ENCODE results near the gene SLC25A40.

Gene SLC25A40

DNA sequence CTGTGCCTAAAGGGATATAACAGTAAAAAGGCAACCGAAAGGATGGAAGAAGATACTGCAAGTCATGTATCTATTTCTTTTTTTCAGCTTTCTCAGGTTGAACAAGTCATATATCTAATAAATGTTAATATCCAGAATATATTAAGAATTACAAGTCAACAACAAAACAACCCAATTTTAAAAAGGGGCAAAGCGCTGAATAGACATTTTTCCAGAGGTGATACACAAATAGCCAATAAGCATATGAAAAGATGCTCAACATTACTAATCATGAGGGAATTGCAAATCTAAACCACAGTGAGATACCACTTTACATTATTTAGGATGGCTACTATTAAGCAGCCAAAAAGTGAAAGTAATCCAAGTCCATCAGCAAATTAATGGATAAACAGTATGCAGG lies 23.1 kb upstream of the SLC25A40 start:
- H3K4me3 ChIP-seq (replicated peaks; ENCODE audit: low read depth, low read length): no peak overlapping the region
- DNase-seq (ENCODE audit: low read depth): no peak
- TF ChIP-seq, protein P1, sequence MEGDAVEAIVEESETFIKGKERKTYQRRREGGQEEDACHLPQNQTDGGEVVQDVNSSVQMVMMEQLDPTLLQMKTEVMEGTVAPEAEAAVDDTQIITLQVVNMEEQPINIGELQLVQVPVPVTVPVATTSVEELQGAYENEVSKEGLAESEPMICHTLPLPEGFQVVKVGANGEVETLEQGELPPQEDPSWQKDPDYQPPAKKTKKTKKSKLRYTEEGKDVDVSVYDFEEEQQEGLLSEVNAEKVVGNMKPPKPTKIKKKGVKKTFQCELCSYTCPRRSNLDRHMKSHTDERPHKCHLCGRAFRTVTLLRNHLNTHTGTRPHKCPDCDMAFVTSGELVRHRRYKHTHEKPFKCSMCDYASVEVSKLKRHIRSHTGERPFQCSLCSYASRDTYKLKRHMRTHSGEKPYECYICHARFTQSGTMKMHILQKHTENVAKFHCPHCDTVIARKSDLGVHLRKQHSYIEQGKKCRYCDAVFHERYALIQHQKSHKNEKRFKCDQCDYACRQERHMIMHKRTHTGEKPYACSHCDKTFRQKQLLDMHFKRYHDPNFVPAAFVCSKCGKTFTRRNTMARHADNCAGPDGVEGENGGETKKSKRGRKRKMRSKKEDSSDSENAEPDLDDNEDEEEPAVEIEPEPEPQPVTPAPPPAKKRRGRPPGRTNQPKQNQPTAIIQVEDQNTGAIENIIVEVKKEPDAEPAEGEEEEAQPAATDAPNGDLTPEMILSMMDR (IDR thresholded peaks at IDR 0.05; ENCODE audit: low read length, missing control alignments): no peak

DNA sequence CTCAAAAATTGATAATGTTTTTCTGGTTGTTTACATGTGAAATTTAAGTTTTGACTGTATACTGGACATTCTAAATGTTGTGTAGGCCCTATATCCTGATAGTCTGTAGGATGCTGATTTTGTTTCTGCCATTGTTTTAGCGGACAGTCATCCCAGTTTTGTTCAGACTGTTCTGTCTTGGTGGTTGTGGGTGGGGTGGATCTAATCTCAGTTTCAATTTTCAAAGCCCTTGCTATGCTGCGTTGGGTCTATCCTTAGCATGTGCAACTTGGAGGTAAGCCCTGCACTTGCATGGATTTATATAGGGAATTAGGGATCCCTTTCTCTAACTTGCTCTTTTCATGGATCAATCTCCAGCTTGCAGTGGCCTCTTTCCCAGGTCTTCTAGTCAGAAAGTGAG lies 19.2 kb upstream of the SLC25A40 start:
- TF ChIP-seq, protein P1 (IDR thresholded peaks at IDR 0.05; ENCODE audit: low read length, missing control alignments): no peak
- no peak for DNase-seq (ENCODE audit: low read depth)
- no peak overlapping the region for H3K4me3 ChIP-seq (replicated peaks; ENCODE audit: low read depth, low read length)

DNA sequence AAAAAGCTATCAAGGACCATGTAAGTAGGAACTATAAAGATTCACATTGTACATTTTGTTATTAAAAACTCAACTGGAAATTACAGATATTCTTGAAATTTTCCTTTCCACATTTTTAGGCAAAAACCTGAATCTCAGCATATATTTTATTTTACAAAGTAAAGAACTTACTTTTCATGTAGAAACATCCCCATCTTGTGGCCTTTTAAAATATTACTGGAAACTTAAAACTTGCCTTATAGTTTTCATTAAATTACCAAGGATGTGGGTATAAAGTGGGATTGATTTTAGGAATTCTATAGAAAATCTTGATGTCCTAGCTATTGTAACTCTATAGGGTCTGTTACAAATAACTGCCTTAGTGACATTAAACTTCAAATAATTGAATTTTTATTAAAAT lies 10.7 kb upstream of the SLC25A40 start:
- TF ChIP-seq, protein P1 (IDR thresholded peaks at IDR 0.05; ENCODE audit: low read length, missing control alignments): peak; percentile 39
- H3K4me3 ChIP-seq (replicated peaks; ENCODE audit: low read depth, low read length): no peak overlapping the region
- DNase-seq (ENCODE audit: low read depth): peak; percentile 72

DNA sequence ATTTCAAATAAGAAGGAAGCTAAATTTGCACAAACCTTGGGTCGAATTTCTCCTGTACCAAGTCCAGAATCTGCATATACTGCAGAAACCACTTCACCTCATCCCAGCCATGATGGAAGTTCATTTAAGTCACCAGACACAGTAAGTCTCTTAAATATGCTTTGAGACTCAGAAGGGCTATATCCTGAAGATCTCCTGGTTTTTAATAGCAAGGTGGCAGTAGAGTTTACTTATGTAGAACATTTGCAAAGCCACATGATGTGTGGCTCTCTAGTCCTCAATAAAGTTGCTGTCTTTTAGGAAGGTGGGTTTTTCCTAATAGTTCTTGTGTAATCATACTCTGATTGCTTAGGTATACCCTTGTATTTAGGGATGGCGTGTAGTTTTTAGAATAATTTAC lies 8.9 kb upstream of the SLC25A40 start:
- TF ChIP-seq, protein P1 (IDR thresholded peaks at IDR 0.05; ENCODE audit: low read length, missing control alignments): no peak
- no peak overlapping the region for H3K4me3 ChIP-seq (replicated peaks; ENCODE audit: low read depth, low read length)
- no peak for DNase-seq (ENCODE audit: low read depth)

- DNase-seq (ENCODE audit: low read depth): no peak
- TF ChIP-seq, protein P1 (IDR thresholded peaks at IDR 0.05; ENCODE audit: low read length, missing control alignments): no peak
These were observed 6.2 kb upstream of the SLC25A40 start for GRCh38 chr7:87882151-87882937.

DNA sequence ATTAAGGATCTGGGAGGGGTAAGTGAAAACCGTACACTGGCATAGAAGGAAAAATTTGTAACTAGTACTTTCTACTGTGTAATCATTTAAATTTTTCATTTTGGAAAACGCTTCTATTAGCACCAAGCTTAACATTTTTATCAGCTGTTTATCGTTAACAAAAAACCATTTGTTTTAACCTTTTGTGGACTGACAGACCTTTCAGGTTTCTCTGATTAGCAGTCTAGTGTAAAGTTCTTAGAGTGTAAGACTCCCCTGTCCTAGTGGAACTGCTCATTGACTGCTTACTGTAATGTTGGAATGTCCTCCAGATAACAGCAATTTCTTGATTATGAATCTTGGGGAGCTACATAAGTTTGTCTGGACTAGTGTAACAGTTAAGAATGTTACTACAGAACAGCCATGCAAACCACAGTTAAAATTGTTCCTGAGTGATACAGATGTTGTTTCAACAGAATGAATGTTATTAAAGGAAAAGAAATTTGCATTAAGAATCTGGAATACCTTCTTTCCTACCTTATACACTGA lies 2.1 kb upstream of the SLC25A40 start:
- TF ChIP-seq, protein P1 (IDR thresholded peaks at IDR 0.05; ENCODE audit: low read length, missing control alignments): no peak
- peak overlapping the region; percentile 81 for H3K4me3 ChIP-seq (replicated peaks; ENCODE audit: low read depth, low read length)
- peak; percentile 26 for DNase-seq (ENCODE audit: low read depth)

More at GRCh38 chr7:87882151-87882937, 6.2 kb upstream of the SLC25A40 start:
- H3K4me3 ChIP-seq (replicated peaks; ENCODE audit: low read depth, low read length): no peak overlapping the region

Data from fibroblast of pulmonary artery (primary cell).